HG03565 (cell line): ENCODE measurements around the gene PLA2G3.
"Not testable (repeated sequence)": the region's sequence is repeated elsewhere in the genome, so short reads cannot be mapped to it uniquely, and the experiment has no call there.

ENCODE experiments used
- ATAC-seq: cut with Tn5 transposase; IDR thresholded peaks from one replicate; pipeline ENCODE4 v1.9.1; 2021; ENCODE audit warnings: mild to moderate bottlenecking, moderate library complexity; ENCODE audit not compliant: unreplicated experiment

Gene PLA2G3

GRCh38 chr22:31139866-31140716 lies at the start of gene PLA2G3:
TSS of gene PLA2G3 (minus strand) at chr22:31140508. CDS start at chr22:31140354, 154 bp downstream.
- no peak for ATAC-seq

GRCh38 chr22:31187627-31188026 lies 47.3 kb upstream of the PLA2G3 start:
- no peak for ATAC-seq

GRCh38 chr22:31185056-31185455 lies 44.7 kb upstream of the PLA2G3 start:
- no peak for ATAC-seq

GRCh38 chr22:31184015-31184414 lies 43.7 kb upstream of the PLA2G3 start:
- ATAC-seq: no peak

- ATAC-seq: no peak
These were observed 39.0 kb upstream of the PLA2G3 start for GRCh38 chr22:31179345-31179744.

GRCh38 chr22:31178859-31179258 lies 38.6 kb upstream of the PLA2G3 start:
- no peak for ATAC-seq

- no peak for ATAC-seq
These were observed 37.3 kb upstream of the PLA2G3 start for GRCh38 chr22:31177420-31178162.

GRCh38 chr22:31176923-31177322 lies 36.6 kb upstream of the PLA2G3 start:
- ATAC-seq: no peak

GRCh38 chr22:31173386-31174145 lies 33.3 kb upstream of the PLA2G3 start:
- no peak for ATAC-seq

GRCh38 chr22:31171734-31172133 lies 31.4 kb upstream of the PLA2G3 start:
- ATAC-seq: not testable (repeated sequence)

GRCh38 chr22:31170971-31171370 lies 30.7 kb upstream of the PLA2G3 start:
- ATAC-seq: no peak

- ATAC-seq: no peak
These were observed 21.9 kb upstream of the PLA2G3 start for GRCh38 chr22:31162015-31162765.

GRCh38 chr22:31161386-31161785 lies 21.1 kb upstream of the PLA2G3 start:
- no peak for ATAC-seq

GRCh38 chr22:31160328-31160978 lies 20.1 kb upstream of the PLA2G3 start:
- ATAC-seq: peak; percentile 17

GRCh38 chr22:31155422-31155821 lies 15.1 kb upstream of the PLA2G3 start:
- no peak for ATAC-seq

GRCh38 chr22:31154975-31155374 lies 14.7 kb upstream of the PLA2G3 start:
- no peak for ATAC-seq

GRCh38 chr22:31153357-31153756 lies 13.0 kb upstream of the PLA2G3 start:
- no peak for ATAC-seq

- ATAC-seq: no peak
These were observed 11.6 kb upstream of the PLA2G3 start for GRCh38 chr22:31151872-31152271.

GRCh38 chr22:31150615-31151014 lies 10.3 kb upstream of the PLA2G3 start:
- no peak for ATAC-seq
